GM19324 (cell line): ENCODE results near the gene FAM13B.

Experiments
- ATAC-seq: cut with Tn5 transposase; IDR thresholded peaks from one replicate; pipeline ENCODE4 v1.9.1; 2021; ENCODE audit warnings: mild to moderate bottlenecking, moderate library complexity; ENCODE audit not compliant: unreplicated experiment, low FRiP score

Gene FAM13B

DNA sequence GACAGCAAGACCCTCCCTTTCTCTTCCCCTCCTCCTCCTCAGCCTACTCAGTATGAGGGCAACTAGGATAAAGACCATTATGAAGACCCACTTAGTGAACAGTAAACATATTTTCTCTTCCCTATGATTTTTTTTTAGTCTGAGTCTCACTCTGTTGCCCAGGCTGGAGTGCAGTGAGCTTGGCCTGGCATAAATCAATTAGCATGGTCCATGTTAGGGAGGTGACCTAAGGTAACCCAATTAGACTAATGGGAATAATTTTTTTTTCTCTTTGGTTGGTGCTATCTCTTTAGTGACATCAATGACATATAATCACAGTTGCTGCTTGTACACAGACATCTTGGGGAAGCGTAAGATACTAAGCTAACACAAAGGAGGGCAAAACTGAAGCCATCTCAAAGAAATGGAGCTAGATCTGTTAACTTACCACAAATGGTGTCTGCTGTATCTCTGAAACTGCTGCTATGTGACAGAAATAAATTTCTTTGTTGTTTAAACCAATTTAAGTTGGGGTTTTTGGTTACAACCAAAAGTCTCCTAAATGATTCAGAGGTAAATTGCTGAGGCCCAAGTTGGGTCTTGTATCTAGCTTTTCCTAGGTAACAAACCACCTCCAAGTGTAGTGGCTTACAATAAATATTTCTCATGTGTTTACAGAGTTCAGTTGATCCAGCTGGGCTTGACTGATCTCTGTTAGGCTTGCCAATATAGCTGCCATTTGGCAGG, 130.3 kb downstream of the FAM13B start:
- ATAC-seq = no peak

DNA sequence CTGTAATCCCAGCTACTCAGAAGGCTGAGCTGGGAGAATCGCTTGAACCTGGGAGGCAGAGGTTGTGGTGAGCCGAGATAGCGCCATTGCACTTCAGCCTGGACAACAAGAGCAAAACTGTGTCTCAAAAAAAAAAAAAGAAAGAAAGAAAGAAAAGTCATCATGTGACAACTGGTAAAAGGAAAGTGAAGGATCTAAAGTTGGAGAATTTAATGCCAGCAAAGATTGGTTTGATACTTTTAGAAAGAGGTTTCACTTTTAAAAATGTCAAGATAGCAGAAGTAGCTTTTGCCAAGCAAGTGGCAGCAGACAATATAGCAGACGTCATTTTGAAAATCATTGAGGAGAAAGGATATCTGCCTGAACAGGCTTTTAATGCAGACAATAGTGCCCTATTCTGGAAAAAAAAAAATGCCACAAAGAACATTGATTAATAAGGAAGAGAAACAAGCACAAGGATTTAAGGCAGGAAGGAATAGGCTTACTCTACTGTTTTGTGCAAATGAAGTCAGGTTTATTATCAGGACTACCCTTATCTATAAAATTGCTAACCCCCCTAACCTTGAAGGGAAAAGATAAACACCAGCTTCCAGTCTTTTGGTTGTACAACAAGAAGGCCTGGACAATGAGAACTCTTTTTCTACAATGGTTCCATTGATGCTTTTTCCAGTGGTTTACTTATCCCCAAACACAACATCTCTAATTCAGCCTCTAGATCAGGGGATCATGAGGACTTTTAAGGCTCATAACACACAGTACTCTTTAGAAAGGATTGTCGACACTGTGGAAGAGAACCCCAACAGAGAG, 131.7 kb downstream of the FAM13B start:
- ATAC-seq = no peak

DNA sequence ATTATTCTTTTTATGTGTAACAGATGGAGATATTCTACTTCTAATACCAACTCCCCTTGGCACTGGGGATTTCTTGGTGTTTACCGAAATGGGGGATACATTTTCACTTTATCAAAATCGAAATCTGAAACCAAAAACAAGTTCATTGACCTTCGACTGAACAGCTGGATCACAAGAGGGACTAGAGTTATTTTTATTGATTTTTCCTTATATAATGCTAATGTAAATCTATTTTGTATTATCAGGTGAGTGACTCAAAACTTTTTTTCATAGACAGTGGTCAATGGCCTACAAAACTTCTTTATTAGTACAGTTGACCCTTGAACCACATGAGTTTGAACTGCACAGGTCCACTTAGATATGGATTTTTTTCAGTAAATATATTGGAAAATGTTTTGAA, 133.4 kb downstream of the FAM13B start:
- no peak for ATAC-seq

DNA sequence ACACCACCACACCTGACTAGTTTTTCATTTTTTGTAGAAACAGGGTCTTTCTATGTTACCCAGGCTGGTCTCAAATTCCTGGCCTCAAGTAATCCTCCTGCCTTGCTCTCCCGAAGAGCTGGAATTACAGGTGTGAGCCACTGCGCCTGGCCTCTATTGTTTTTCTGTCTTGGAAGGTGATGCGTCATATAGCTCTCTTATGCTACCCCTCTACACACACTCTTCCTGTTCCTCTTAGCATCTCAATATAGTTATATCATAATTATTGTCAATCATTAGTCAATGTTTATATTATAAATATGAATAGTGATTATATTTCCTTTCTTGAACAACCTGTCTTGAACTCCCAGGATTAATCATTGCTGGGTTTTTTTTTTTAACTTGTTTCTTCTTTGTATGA, 136.3 kb downstream of the FAM13B start:
- no peak for ATAC-seq

DNA sequence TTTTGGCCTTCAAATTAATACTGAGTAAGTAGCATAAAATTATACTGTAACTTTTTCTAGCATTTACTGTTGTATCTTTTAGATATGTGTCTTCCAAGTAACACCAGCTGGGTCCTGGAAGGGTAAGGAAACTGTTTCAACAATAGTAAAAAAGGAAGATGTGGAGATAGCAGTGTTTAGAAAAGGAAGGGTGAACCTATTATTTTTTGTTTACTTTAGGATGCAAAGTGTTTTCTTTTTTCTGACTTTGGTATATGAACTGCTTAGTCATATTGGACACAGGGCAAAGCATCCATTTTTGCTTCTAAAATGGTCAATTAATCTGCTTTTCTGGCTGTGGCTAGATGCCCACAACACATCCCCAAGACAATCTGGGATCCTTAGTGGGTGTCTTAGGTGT, 138.3 kb downstream of the FAM13B start:
- ATAC-seq = no peak

DNA sequence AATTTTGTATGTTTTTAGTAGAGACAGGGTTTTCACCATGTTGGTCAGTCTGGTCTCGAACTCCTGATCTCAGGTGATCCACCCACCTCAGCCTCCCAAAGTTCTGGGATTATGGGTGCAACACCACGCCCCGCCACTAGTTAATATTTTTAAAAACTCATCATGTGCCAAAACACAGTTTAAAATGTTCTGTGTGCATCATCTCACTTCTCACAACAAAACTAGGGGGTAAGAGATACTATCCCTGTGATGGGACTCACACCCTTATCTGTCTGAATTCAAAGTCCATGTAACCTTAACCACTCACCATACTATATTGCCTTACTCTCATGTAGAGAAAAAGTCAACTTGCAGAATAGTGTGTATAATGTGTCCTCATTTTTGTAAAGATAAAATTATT, 141.0 kb downstream of the FAM13B start:
- no peak for ATAC-seq

DNA sequence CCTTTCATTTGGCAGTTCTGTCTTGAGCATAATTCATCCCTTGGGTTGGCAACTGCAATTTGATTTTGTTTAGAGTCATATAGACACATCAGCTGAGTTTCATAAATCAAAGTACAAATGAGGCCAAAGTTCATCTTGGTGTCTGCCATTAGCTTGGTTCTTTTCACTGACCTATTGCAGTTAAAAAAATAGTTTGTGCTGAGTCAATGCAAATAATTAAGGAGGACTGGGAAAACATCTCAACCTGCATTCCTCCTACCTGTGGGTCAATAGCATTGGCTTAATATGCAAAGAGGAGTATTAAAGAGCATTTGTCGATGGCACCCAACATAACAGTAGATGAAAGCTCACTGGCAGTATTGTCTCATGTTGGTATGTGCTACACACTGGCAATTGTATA, 142.0 kb downstream of the FAM13B start:
- no peak for ATAC-seq

DNA sequence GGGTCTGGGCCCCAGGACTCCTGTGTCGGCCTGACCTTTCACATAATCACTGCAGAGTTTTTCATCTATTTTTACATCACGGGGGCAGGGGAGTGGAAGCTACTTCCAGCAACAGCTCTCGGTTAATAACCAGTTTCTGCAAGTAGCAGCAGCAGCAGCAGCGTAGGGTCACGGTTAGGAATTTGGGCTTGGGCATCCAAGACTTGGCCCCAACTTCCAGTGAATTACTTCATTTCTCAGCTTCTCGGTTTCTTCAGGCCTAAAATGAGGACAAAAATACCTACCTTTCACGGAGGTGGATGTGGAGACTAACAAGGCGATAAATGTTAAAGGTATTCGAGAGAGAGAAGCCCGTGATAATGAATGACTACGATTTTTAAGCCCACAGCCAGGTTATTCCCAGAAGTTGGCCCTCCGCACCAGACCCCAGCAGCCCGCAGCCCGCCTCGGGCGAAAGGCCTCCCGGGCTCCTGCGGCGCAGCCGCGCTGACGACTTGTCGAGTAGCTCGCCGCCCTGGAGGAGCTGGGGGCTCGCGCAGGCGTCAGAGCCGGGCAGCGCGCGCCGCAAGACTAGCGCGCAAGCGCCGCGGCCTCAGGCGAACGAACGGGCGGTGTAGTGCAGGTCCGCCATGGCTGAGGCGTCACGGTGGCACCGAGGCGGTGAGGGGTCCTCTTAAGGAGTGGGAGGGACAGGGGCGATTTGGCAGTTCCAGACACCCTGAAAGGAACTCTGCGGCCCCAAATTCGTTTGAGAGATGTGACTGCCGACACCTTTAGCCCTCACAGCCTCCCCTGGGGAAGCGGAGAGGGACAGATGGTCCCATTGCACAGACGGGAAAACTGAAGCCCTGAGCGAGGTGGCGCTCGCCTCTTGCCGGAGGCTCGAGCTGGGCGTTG, 143.8 kb downstream of the FAM13B start, which contains the start of gene PKD2L2:
PKD2L2 (plus strand) TSS at position 595 of the 897 bp plus-strand sequence; CDS start at position 630, 35 bp downstream.
- ATAC-seq = peak; percentile 97

DNA sequence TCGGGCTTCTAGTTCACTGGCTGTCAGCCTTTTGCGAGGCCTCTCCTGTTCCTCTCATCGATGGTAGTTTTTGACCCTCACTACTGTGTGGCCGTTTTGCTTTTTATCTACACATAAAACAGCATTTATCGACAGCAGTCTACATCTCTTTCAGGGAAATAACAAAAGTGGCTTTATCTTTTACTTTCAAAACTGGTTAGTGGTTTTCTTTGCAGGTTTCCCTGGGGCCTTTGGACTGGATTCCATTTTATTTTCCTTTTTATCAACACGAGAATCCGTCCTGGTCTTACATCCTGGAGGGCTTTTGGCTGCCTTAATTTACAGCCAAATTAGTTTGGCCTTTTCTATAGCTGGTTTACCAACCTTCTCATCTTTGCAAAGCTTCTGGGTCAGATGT, 144.4 kb downstream of the FAM13B start:
- ATAC-seq = no peak
